ENCODE results near the gene EIF2S3. TPM values are rescaled to one million over a fixed set of nuclear protein-coding genes. Genes with fewer than 3 reads are reported as not detected.
A peak's percentile ranks its signal among the peaks of the same experiment; 100 is the strongest.

Gene EIF2S3
- total and polyA plus RNA-seq, 4 donors = 86.1 to 158 (median 111) TPM

- DNase-seq (ENCODE audit: low read depth in 4 of 6, low spot score in 6 of 6) = peak in 1 of 6 donors; percentile 42
- no peaks in the 10 kb centered on the region for H3K9me3 ChIP-seq (ENCODE audit: control insufficient read depth, insufficient read depth, low read length)
- WGBS (ENCODE audit: insufficient coverage) = no CpG with 5 or more reads among the region's 2 CpGs
- H3K27ac ChIP-seq (ENCODE audit: low read depth, low read length) = no peak overlapping the region
- peaks cover 9% of the 10 kb centered on the region for H3K27me3 ChIP-seq (ENCODE audit: control insufficient read depth, insufficient read depth, low read length)
- no peak overlapping the region for H3K4me3 ChIP-seq (ENCODE audit: low read depth, low read length)
- H3K36me3 ChIP-seq (ENCODE audit: control insufficient read depth, insufficient read depth, low read length) = no peaks in the 10 kb centered on the region
- no peaks in the 10 kb centered on the region for H3K4me1 ChIP-seq (ENCODE audit: control insufficient read depth, insufficient read depth, low read length)
Measured at GRCh38 chrX:24113181-24113580, 58.4 kb downstream of the EIF2S3 start.

- H3K4me3 ChIP-seq (ENCODE audit: low read depth, low read length) = no peak overlapping the region
- 83% methylated on average over 1 of the region's 3 CpGs for WGBS (ENCODE audit: insufficient coverage)
- no peaks in the 10 kb centered on the region for H3K4me1 ChIP-seq (ENCODE audit: control insufficient read depth, insufficient read depth, low read length)
- H3K9me3 ChIP-seq (ENCODE audit: control insufficient read depth, insufficient read depth, low read length) = no peaks in the 10 kb centered on the region
- H3K27ac ChIP-seq (ENCODE audit: low read depth, low read length) = no peak overlapping the region
- no peaks in the 10 kb centered on the region for H3K36me3 ChIP-seq (ENCODE audit: control insufficient read depth, insufficient read depth, low read length)
- DNase-seq (ENCODE audit: low read depth in 4 of 6, low spot score in 6 of 6) = peak in 3 of 6 donors; percentile 2 to 89 (median 34)
- H3K27me3 ChIP-seq (ENCODE audit: control insufficient read depth, insufficient read depth, low read length) = peaks cover 13% of the 10 kb centered on the region
Measured at GRCh38 chrX:24117258-24117657, 62.5 kb downstream of the EIF2S3 start.

DNA sequence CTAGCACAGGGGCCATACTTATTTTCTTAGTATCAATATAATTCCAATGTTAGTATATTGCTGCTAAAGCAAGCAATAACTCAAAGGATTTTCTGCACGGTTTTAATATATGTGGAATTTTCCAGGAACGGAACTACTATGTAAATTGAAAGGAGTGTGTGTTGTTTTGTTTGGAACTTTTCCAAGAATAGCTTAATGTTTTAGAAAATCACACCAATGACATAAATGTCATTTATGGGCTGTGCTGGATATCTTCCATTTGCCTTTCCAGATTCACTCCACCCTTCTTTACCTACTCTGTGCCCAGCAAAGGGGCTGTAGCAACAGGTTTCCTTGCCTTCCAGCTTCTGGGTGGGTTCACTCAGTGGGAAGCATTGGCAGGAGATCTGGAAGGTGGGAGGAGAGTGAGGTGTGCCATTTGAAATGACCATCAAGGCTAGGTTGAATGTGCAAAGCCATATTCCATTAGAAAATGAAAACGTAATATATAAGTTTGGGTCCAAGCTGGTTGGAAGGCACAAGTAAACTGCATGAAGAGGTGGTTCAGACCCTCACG is 69.6 kb downstream of the EIF2S3 start:
- DNase-seq (ENCODE audit: low read depth in 4 of 6, low spot score in 6 of 6) = no peak
- Histone ChIP-seq H3K27me3 (ENCODE audit: control insufficient read depth, insufficient read depth, low read length) (peaks cover 20% of the 10 kb centered on the region), H3K9me3 (ENCODE audit: control insufficient read depth, insufficient read depth, low read length) (no peaks in the 10 kb centered on the region), H3K27ac (ENCODE audit: low read depth, low read length) (no peak overlapping the region), H3K36me3 (ENCODE audit: control insufficient read depth, insufficient read depth, low read length) (no peaks in the 10 kb centered on the region), H3K4me3 (ENCODE audit: low read depth, low read length) (no peak overlapping the region), H3K4me1 (ENCODE audit: control insufficient read depth, insufficient read depth, low read length) (no peaks in the 10 kb centered on the region)
- 93% methylated on average over 2 of the region's 4 CpGs for WGBS (ENCODE audit: insufficient coverage)

GRCh38 chrX:24125028-24125612 is 70.4 kb downstream of the EIF2S3 start:
- Histone ChIP-seq H3K4me3 (ENCODE audit: low read depth, low read length) (no peak overlapping the region), H3K36me3 (ENCODE audit: control insufficient read depth, insufficient read depth, low read length) (no peaks in the 10 kb centered on the region), H3K27ac (ENCODE audit: low read depth, low read length) (no peak overlapping the region), H3K27me3 (ENCODE audit: control insufficient read depth, insufficient read depth, low read length) (peaks cover 18% of the 10 kb centered on the region), H3K9me3 (ENCODE audit: control insufficient read depth, insufficient read depth, low read length) (no peaks in the 10 kb centered on the region), H3K4me1 (ENCODE audit: control insufficient read depth, insufficient read depth, low read length) (no peaks in the 10 kb centered on the region)
- WGBS (ENCODE audit: insufficient coverage) = 58% methylated on average over 8 of the region's 8 CpGs
- DNase-seq (ENCODE audit: low read depth in 4 of 6, low spot score in 6 of 6) = no peak

Other genes starting within 250 kb of the EIF2S3 start
- 10 to 100 TPM; 34.5 to 50.0 TPM for gene APOO, start 147.0 kb upstream of the EIF2S3 start, total RNA-seq
- gene APOO, start 147.0 kb upstream of the EIF2S3 start, polyA plus RNA-seq (ENCODE audit: insufficient read length in 2 of 2) = 10 to 100 TPM; 73.3 to 79.7 TPM
- gene CXorf58, start 146.9 kb upstream of the EIF2S3 start, total RNA-seq = under 1 TPM; 0.11 to 0.30 TPM
- under 1 TPM; 0.25 to 0.38 TPM for gene CXorf58, start 146.9 kb upstream of the EIF2S3 start, polyA plus RNA-seq (ENCODE audit: insufficient read length in 2 of 2)
- 10 to 100 TPM; 16.3 to 28.0 TPM for gene KLHL15, start 27.8 kb upstream of the EIF2S3 start, total RNA-seq
- gene KLHL15, start 27.8 kb upstream of the EIF2S3 start, polyA plus RNA-seq (ENCODE audit: insufficient read length in 2 of 2) = 1 to 10 TPM; 7.4 to 9.8 TPM
- gene ZFX, start 94.8 kb downstream of the EIF2S3 start, total RNA-seq = 10 to 100 TPM; 61.9 to 72.6 TPM
- 10 to 100 TPM; 15.1 to 18.0 TPM for gene ZFX, start 94.8 kb downstream of the EIF2S3 start, polyA plus RNA-seq (ENCODE audit: insufficient read length in 2 of 2)

Measured in spinal cord (tissue), 10 donors.